NCI-H146 (cell line): ENCODE data around the gene KLHL40.

Experiments
- DNase-seq: peaks from one replicate; lab custom pipeline; 2025; lab: John Stamatoyannopoulos, UW

Gene KLHL40

GRCh38 chr3:42668413-42668760 is 16.9 kb upstream of the KLHL40 start:
- DNase-seq, result no peak

GRCh38 chr3:42668793-42669217 is 16.5 kb upstream of the KLHL40 start:
- DNase-seq, result no peak

GRCh38 chr3:42670051-42670576 is 15.2 kb upstream of the KLHL40 start:
- no peak for DNase-seq

- no peak for DNase-seq
These were observed 14.7 kb upstream of the KLHL40 start for GRCh38 chr3:42670670-42671069.

- no peak for DNase-seq
These were observed 12.8 kb upstream of the KLHL40 start for GRCh38 chr3:42672515-42672914.

GRCh38 chr3:42673082-42673481 is 12.3 kb upstream of the KLHL40 start:
- no peak for DNase-seq

- DNase-seq, result no peak
These were observed 11.2 kb upstream of the KLHL40 start for GRCh38 chr3:42674146-42674545.

GRCh38 chr3:42675909-42676308 is 9.4 kb upstream of the KLHL40 start:
- no peak for DNase-seq

GRCh38 chr3:42678447-42678846 is 6.9 kb upstream of the KLHL40 start:
- DNase-seq, result no peak

- DNase-seq, result no peak
These were observed 5.1 kb upstream of the KLHL40 start for GRCh38 chr3:42680271-42680670.

GRCh38 chr3:42680806-42681205 is 4.5 kb upstream of the KLHL40 start:
- DNase-seq, result no peak

GRCh38 chr3:42681361-42682038 is 3.8 kb upstream of the KLHL40 start:
- DNase-seq, result no peak

- no peak for DNase-seq
These were observed 2.9 kb upstream of the KLHL40 start for GRCh38 chr3:42682301-42683070.

- DNase-seq, result no peak
These were observed 1.3 kb upstream of the KLHL40 start for GRCh38 chr3:42683875-42684598.

GRCh38 chr3:42684632-42685362 is 540 bp upstream of the KLHL40 start:
- no peak for DNase-seq

GRCh38 chr3:42685891-42686820 is 819 bp downstream of the KLHL40 start:
- DNase-seq, result no peak

- DNase-seq, result no peak
These were observed 1.7 kb downstream of the KLHL40 start for GRCh38 chr3:42686832-42687650.

GRCh38 chr3:42688016-42688415 is 2.7 kb downstream of the KLHL40 start:
- DNase-seq, result no peak

GRCh38 chr3:42688487-42689420 is 3.4 kb downstream of the KLHL40 start:
- no peak for DNase-seq
